Measurements from ENCODE around the gene ALDH1A3.
A peak's percentile ranks its signal among the peaks of the same experiment; 100 is the strongest.

ALDH1A3 gene

DNA sequence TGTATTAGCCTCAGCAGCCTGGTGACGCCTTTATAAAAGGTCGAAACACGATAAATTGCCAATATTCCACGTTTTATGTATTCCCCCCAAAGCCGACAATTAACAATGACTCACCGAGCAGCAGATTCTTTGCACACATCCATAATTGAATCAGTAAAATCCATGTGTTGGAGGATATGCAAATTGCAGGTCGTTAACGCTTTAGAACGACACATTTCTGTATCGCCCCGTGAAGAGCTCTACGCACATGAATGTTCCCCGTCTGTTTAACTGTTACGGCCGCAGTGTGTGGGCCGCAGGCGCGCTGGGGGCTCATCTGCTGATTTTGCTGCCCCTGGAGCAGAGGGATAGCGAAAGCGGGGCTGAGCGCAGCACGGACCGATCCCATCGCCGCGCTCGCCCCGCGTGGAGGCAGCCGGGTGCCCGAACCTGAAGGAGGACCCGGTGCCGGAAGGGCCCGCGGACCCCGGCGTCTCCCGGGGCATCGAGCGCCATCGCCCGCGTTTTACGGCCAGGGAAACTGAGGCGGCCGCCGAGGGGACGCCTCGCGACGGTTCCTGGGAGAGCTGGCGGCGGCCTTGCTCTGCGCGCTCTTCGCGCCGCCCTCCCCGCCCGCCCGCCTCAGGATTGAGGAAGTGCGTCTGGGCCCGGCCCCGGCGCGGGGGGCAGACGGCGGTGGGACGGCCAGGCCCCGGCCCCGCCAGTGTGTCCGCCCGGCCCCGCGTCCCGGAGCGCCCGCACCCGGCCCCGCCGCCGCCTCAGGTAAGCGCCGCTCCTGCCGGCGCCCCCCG is 39.3 kb downstream of the ALDH1A3 start, which contains the start of gene LRRK1:
LRRK1 (plus strand) TSS at position 668 of the 791 bp plus-strand sequence. CDS start 5,276 bp downstream, outside the sequence.
- TF ChIP-seq, protein P1, sequence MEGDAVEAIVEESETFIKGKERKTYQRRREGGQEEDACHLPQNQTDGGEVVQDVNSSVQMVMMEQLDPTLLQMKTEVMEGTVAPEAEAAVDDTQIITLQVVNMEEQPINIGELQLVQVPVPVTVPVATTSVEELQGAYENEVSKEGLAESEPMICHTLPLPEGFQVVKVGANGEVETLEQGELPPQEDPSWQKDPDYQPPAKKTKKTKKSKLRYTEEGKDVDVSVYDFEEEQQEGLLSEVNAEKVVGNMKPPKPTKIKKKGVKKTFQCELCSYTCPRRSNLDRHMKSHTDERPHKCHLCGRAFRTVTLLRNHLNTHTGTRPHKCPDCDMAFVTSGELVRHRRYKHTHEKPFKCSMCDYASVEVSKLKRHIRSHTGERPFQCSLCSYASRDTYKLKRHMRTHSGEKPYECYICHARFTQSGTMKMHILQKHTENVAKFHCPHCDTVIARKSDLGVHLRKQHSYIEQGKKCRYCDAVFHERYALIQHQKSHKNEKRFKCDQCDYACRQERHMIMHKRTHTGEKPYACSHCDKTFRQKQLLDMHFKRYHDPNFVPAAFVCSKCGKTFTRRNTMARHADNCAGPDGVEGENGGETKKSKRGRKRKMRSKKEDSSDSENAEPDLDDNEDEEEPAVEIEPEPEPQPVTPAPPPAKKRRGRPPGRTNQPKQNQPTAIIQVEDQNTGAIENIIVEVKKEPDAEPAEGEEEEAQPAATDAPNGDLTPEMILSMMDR (IDR thresholded peaks at IDR 0.05; ENCODE audit: borderline replicate concordance, control extremely low read depth, extremely low read depth, insufficient read depth, missing control alignments): peak; percentile 28
- in situ Hi-C loops (cut with MboI; ENCODE audit: low sequenced_read_pairs, unreplicated experiment): no loop called here
- peak; percentile 76 for DNase-seq (ENCODE audit: low spot score)

DNA sequence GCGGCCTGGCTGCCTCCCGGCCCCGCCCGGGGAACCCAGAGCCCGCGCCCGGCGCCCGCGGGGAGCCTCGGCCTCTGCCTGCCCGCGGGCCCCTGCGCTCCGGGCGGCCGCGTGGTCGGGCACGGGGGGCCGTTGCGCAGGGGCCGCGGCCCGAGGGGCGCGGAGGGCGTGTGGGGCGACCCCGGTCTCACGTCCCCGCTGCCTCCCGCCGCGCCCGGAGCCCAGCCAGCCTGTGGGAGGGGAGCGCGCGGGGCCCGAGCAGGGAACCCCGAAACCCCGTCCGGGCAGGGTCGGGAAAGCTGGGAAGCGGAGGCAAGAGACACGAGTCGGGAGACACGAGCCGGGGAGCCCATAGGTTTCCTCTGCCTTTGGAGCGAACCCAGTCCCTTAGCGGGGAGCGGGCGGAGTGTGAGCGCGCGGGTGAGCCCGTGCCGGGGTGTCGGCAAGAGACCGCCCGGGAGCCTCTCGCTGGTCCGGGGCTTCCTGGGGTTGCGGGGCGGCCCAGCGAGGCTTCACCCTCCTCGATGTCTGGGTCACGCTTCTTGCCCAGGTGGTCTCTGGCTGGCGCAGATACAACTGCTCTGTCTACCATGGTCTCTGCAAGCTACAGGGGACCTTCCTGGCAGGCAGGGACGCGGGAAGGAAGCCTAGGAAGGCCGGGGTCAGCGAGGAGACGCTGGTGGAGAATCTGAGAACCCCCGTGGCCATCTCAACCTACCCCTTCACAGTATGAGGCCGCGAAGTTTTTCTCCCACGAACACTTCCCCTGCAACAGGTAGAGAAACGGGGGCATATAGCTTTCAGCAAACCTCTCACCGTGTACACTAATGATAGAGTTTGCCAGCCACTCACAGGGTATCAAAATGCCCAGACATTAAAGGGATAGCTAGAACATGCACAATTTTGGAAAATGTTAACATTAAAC is 40.1 kb downstream of the ALDH1A3 start:
- TF ChIP-seq, protein P1 (IDR thresholded peaks at IDR 0.05; ENCODE audit: borderline replicate concordance, control extremely low read depth, extremely low read depth, insufficient read depth, missing control alignments): no peak
- in situ Hi-C loops (cut with MboI; ENCODE audit: low sequenced_read_pairs, unreplicated experiment): loop anchor here (5.0 kb wide), 1 partner anchor 88 kb away; no protein-coding TSS in a partner anchor
- DNase-seq (ENCODE audit: low spot score): peak; percentile 60

DNA sequence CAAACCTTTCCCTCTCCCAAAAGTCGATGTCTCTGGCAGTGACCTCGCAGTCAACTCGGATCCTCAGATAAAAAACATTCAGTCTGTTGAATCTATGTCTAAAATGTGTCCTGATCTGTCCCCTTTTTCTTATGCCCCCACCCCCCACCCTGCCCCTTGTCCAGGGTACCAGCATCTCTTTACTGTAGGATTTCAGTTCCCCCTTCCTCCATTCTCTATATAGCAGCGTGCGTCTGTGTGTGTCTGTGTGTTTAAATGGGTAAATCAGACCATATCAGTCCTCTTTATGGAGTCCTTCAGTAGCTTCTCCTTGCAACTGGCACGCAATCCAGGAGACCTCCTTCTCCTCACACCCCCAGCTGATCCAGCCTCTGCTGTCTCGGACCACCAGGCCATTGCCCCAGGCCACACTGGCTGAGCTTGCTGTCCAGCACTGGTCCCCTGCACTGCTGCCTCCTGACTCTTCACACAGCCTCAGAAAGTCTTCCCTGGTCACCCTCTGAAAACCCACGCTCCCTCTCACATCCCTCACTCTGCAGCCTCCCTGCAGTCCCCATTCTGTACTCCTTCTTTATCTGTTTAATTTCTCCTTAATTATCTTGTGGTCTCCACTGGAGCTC is 41.0 kb downstream of the ALDH1A3 start:
- in situ Hi-C loops (cut with MboI; ENCODE audit: low sequenced_read_pairs, unreplicated experiment): loop anchor here (5.0 kb wide), 1 partner anchor 87 kb away; no protein-coding TSS in a partner anchor
- no peak for DNase-seq (ENCODE audit: low spot score)
- TF ChIP-seq, protein P1 (IDR thresholded peaks at IDR 0.05; ENCODE audit: borderline replicate concordance, control extremely low read depth, extremely low read depth, insufficient read depth, missing control alignments): no peak

DNA sequence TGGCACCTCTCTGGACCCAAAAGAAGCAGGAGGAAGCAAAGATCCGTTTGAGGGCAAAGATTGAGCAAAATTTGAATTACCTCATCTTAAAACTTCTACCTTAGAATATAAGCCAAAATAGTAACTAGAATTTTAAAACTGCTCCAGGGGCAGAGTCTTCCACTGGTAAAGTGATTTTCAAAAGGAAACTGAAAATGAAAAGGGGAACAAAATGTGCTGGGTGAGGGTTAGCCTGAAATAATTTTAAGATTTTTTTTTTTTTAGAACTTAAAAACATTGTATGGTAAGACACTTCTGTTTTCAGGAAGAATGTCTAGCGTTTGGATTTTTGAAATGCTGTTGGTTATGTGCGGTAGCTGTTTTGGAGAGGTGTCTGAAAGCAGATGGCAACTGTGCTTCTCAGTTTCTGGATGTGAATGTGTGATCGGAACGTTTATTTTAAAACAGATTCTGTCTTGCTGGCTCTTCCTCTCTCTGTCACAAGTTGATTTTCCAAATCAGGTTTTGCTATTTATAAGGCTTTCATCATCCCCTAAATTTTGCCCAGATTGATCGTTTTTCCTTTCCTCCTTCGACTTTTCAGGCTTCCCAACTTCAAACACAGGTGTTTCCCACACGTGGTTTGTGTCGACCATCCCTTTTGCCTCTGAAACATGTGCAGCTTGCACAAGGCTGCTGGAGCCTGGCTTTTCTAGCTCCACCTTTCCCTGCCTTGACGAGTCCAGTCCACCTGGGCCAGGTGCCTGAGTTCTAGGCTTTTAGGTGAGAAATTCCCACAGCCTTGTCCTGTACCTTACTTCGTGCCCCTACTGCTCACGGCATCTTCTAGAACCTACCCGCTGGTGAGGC is 42.8 kb downstream of the ALDH1A3 start:
- in situ Hi-C loops (cut with MboI; ENCODE audit: low sequenced_read_pairs, unreplicated experiment): loop anchor here (5.0 kb wide), 1 partner anchor 85 kb away; no protein-coding TSS in a partner anchor
- peak; percentile 61 for DNase-seq (ENCODE audit: low spot score)
- TF ChIP-seq, protein P1 (IDR thresholded peaks at IDR 0.05; ENCODE audit: borderline replicate concordance, control extremely low read depth, extremely low read depth, insufficient read depth, missing control alignments): no peak

DNA sequence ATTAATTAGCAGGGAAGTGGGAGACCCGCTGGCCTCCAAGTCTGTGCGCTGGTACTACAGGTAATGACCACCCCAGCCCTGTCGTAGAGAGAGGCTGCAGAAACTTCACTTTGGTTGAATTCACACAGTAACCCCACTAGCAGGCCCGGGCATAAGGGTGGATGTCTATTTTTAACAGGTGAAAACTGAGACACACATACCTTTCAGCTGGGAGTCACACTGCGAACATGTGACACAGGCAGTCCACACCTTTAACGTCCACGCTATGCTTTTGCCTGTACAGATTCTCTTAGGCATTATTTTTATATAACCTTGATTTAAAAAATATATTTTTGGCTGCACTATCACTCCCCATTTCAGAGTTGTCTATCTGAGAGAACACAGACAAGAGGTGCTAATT is 43.4 kb downstream of the ALDH1A3 start:
- TF ChIP-seq, protein P1 (IDR thresholded peaks at IDR 0.05; ENCODE audit: borderline replicate concordance, control extremely low read depth, extremely low read depth, insufficient read depth, missing control alignments): no peak
- in situ Hi-C loops (cut with MboI; ENCODE audit: low sequenced_read_pairs, unreplicated experiment): loop anchor here (5.0 kb wide), 1 partner anchor 84 kb away; no protein-coding TSS in a partner anchor
- DNase-seq (ENCODE audit: low spot score): no peak
